ENCODE results near the gene STK10. TPM values are rescaled to one million over a fixed set of nuclear protein-coding genes. Genes with fewer than 3 reads are reported as not detected.

STK10 gene
- total RNA-seq, 2 donors from 2014 or later: 14.3 to 17.9 TPM

- H3K4me1 Mint-ChIP-seq: no peaks in the 10 kb centered on the region
- no peak for DNase-seq
- H3K9ac ChIP-seq (ENCODE audit: extremely low read depth, low read length, poor library complexity, severe bottlenecking): no peak overlapping the region
- no peaks in the 10 kb centered on the region for H3K27me3 ChIP-seq (ENCODE audit: control insufficient read depth, insufficient read depth, low read length, poor library complexity, severe bottlenecking)
- H3K4me3 Mint-ChIP-seq: no peak overlapping the region
- no peaks in the 10 kb centered on the region for H3K27me3 Mint-ChIP-seq (ENCODE audit: insufficient read depth)
- no peak overlapping the region for H3K27ac Mint-ChIP-seq
- H3K9me3 ChIP-seq (ENCODE audit: control insufficient read depth, low read length): peaks cover 25% of the 10 kb centered on the region
- peaks cover 3% of the 10 kb centered on the region for H3K9me3 Mint-ChIP-seq
- no peak overlapping the region for H3K27ac ChIP-seq (ENCODE audit: low read depth, low read length)
- TF ChIP-seq CTCF (conservative IDR thresholded peaks at IDR 0.05): no peak
- no peaks in the 10 kb centered on the region for H3K4me1 ChIP-seq (ENCODE audit: control insufficient read depth, insufficient read depth, low read length)
- 93% methylated on average over 3 of the region's 3 CpGs; no CpG with 5 or more reads in 1 of the 2 experiments for WGBS, 2 experiments (ENCODE audit: insufficient coverage in 1 of 2, insufficient read length in 1 of 2)
- H3K36me3 Mint-ChIP-seq (ENCODE audit: low read depth): peaks cover 68% of the 10 kb centered on the region
- H3K4me3 ChIP-seq (ENCODE audit: low read length): no peak overlapping the region
- H3K36me3 ChIP-seq (ENCODE audit: control insufficient read depth, insufficient read depth, low read length): peaks cover 79% of the 10 kb centered on the region
Measured at GRCh38 chr5:172216345-172216744, 28.3 kb upstream of the STK10 start.

GRCh38 chr5:172213126-172213525 lies 25.1 kb upstream of the STK10 start:
- H3K27ac ChIP-seq (ENCODE audit: low read depth, low read length): no peak overlapping the region
- TF ChIP-seq CTCF (conservative IDR thresholded peaks at IDR 0.05): no peak
- Mint-ChIP-seq H3K4me3 (no peak overlapping the region), H3K27me3 (ENCODE audit: insufficient read depth) (no peaks in the 10 kb centered on the region), H3K27ac (no peak overlapping the region), H3K9me3 (no peaks in the 10 kb centered on the region), H3K4me1 (no peaks in the 10 kb centered on the region), H3K36me3 (ENCODE audit: low read depth) (peaks cover 53% of the 10 kb centered on the region)
- H3K9ac ChIP-seq (ENCODE audit: extremely low read depth, low read length, poor library complexity, severe bottlenecking): no peak overlapping the region
- peaks cover 11% of the 10 kb centered on the region for H3K9me3 ChIP-seq (ENCODE audit: control insufficient read depth, low read length)
- no peaks in the 10 kb centered on the region for H3K4me1 ChIP-seq (ENCODE audit: control insufficient read depth, insufficient read depth, low read length)
- WGBS, 2 experiments (ENCODE audit: insufficient coverage in 1 of 2, insufficient read length in 1 of 2): 93 to 97% methylated on average over 3 to 4 of the region's 4 CpGs
- H3K27me3 ChIP-seq (ENCODE audit: control insufficient read depth, insufficient read depth, low read length, poor library complexity, severe bottlenecking): no peaks in the 10 kb centered on the region
- DNase-seq: no peak
- no peak overlapping the region for H3K4me3 ChIP-seq (ENCODE audit: low read length)
- peaks cover 82% of the 10 kb centered on the region for H3K36me3 ChIP-seq (ENCODE audit: control insufficient read depth, insufficient read depth, low read length)

GRCh38 chr5:172211676-172212075 lies 23.7 kb upstream of the STK10 start:
- Mint-ChIP-seq H3K4me1 (no peaks in the 10 kb centered on the region), H3K4me3 (no peak overlapping the region), H3K27me3 (ENCODE audit: insufficient read depth) (no peaks in the 10 kb centered on the region), H3K9me3 (no peaks in the 10 kb centered on the region), H3K27ac (no peak overlapping the region), H3K36me3 (ENCODE audit: low read depth) (peaks cover 43% of the 10 kb centered on the region)
- DNase-seq: no peak
- Histone ChIP-seq H3K27me3 (ENCODE audit: control insufficient read depth, insufficient read depth, low read length, poor library complexity, severe bottlenecking) (no peaks in the 10 kb centered on the region), H3K9ac (ENCODE audit: extremely low read depth, low read length, poor library complexity, severe bottlenecking) (no peak overlapping the region), H3K36me3 (ENCODE audit: control insufficient read depth, insufficient read depth, low read length) (peaks cover 79% of the 10 kb centered on the region), H3K9me3 (ENCODE audit: control insufficient read depth, low read length) (peaks cover 11% of the 10 kb centered on the region), H3K4me1 (ENCODE audit: control insufficient read depth, insufficient read depth, low read length) (no peaks in the 10 kb centered on the region), H3K27ac (ENCODE audit: low read depth, low read length) (no peak overlapping the region), H3K4me3 (ENCODE audit: low read length) (no peak overlapping the region)
- 94 to 96% methylated on average over 8 of the region's 8 CpGs for WGBS, 2 experiments (ENCODE audit: insufficient coverage in 1 of 2, insufficient read length in 1 of 2)
- no peak for TF ChIP-seq CTCF (conservative IDR thresholded peaks at IDR 0.05)
